ENCODE data around the gene C2CD2. TPM values are rescaled to one million over a fixed set of nuclear protein-coding genes. Genes with fewer than 3 reads are reported as not detected.

C2CD2 gene
- total RNA-seq, 1 donor from 2014 or later: 15.8 TPM

GRCh38 chr21:41837756-41838297, 116.0 kb downstream of the C2CD2 start:
- Histone ChIP-seq H3K4me3 (ENCODE audit: low read depth, low read length) (no peak overlapping the region), H3K36me3 (ENCODE audit: control insufficient read depth, insufficient read depth, low read length) (no peaks in the 10 kb centered on the region), H3K27me3 (ENCODE audit: control insufficient read depth, insufficient read depth, low read length) (no peaks in the 10 kb centered on the region)
- DNase-seq (ENCODE audit: low read depth): no peak
- TF ChIP-seq, protein P1, sequence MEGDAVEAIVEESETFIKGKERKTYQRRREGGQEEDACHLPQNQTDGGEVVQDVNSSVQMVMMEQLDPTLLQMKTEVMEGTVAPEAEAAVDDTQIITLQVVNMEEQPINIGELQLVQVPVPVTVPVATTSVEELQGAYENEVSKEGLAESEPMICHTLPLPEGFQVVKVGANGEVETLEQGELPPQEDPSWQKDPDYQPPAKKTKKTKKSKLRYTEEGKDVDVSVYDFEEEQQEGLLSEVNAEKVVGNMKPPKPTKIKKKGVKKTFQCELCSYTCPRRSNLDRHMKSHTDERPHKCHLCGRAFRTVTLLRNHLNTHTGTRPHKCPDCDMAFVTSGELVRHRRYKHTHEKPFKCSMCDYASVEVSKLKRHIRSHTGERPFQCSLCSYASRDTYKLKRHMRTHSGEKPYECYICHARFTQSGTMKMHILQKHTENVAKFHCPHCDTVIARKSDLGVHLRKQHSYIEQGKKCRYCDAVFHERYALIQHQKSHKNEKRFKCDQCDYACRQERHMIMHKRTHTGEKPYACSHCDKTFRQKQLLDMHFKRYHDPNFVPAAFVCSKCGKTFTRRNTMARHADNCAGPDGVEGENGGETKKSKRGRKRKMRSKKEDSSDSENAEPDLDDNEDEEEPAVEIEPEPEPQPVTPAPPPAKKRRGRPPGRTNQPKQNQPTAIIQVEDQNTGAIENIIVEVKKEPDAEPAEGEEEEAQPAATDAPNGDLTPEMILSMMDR (IDR thresholded peaks at IDR 0.05; ENCODE audit: insufficient read depth, low read length, poor library complexity, severe bottlenecking): no peak

GRCh38 chr21:41836166-41837015, 117.4 kb downstream of the C2CD2 start:
- DNase-seq (ENCODE audit: low read depth): no peak
- Histone ChIP-seq H3K36me3 (ENCODE audit: control insufficient read depth, insufficient read depth, low read length) (no peaks in the 10 kb centered on the region), H3K27me3 (ENCODE audit: control insufficient read depth, insufficient read depth, low read length) (no peaks in the 10 kb centered on the region), H3K4me3 (ENCODE audit: low read depth, low read length) (no peak overlapping the region)
- TF ChIP-seq, protein P1 (IDR thresholded peaks at IDR 0.05; ENCODE audit: insufficient read depth, low read length, poor library complexity, severe bottlenecking): no peak

DNA sequence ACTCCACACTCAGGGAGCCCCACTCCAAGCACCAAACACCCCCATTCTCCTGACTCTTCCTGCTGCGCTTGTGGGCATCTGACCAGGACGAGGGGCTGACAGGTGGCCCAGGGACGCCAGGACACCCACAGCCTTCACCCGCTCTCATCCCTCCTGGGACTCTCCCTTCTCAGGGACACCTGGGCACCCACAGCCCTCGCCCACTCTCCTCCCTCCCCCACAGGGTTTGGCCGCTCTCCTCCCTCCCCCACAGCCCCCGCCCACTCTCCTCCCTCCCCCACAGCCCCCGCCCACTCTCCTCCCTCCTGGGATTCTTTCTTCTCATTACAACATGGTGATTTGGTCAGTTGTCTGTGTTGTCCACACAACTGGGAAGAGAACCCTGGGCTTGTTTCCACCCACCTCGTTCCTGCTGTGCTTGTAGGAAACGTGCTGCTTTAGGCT, 118.1 kb downstream of the C2CD2 start:
- TF ChIP-seq, protein P1 (IDR thresholded peaks at IDR 0.05; ENCODE audit: insufficient read depth, low read length, poor library complexity, severe bottlenecking): no peak
- Histone ChIP-seq H3K36me3 (ENCODE audit: control insufficient read depth, insufficient read depth, low read length) (no peaks in the 10 kb centered on the region), H3K4me3 (ENCODE audit: low read depth, low read length) (no peak overlapping the region), H3K27me3 (ENCODE audit: control insufficient read depth, insufficient read depth, low read length) (no peaks in the 10 kb centered on the region)
- no peak for DNase-seq (ENCODE audit: low read depth)

Other genes with a start within 250 kb of the C2CD2 start
- 17.6 and 20.5 TPM in 2 replicates for gene RIPK4, start 187.0 kb downstream of the C2CD2 start, total RNA-seq
- 5.4 and 5.8 TPM in 2 replicates for gene PRDM15, start 74.7 kb downstream of the C2CD2 start, total RNA-seq
- 13.1 and 13.8 TPM in 2 replicates for gene ZBTB21, start 56.3 kb upstream of the C2CD2 start, total RNA-seq
- gene UMODL1, start 117.3 kb upstream of the C2CD2 start, total RNA-seq: not detected in 2 replicates

Measured in kidney epithelial cell (primary cell).